SIG-M5 treated with dmso at 0.1 percent for 504 hours (cell line): ENCODE data around the gene STX1B.
"Not testable (repeated sequence)": the region's sequence is repeated elsewhere in the genome, so short reads cannot be mapped to it uniquely, and the experiment has no call there.

Experiments
- DNase-seq: peaks from one replicate; lab custom pipeline; 2025; ENCODE audit not compliant: unreplicated experiment; lab: John Stamatoyannopoulos, UW

STX1B gene

GRCh38 chr16:31016018-31016417 lies 5.6 kb upstream of the STX1B start:
- no peak for DNase-seq

GRCh38 chr16:31013292-31013691 lies 2.9 kb upstream of the STX1B start:
- DNase-seq = not testable (repeated sequence)

- not testable (repeated sequence) for DNase-seq
Measured at GRCh38 chr16:31011815-31012214, 1.4 kb upstream of the STX1B start.

- DNase-seq = no peak
Measured at GRCh38 chr16:31009894-31010584, 399 bp downstream of the STX1B start.

GRCh38 chr16:31009120-31009519 lies 1.3 kb downstream of the STX1B start:
- DNase-seq = no peak

GRCh38 chr16:31008551-31008950 lies 1.9 kb downstream of the STX1B start:
- no peak for DNase-seq

- no peak for DNase-seq
Measured at GRCh38 chr16:31008149-31008548, 2.3 kb downstream of the STX1B start.

GRCh38 chr16:31007684-31008083 lies 2.8 kb downstream of the STX1B start:
- no peak for DNase-seq

GRCh38 chr16:31006589-31006988 lies 3.8 kb downstream of the STX1B start:
- DNase-seq = no peak

- no peak for DNase-seq
Measured at GRCh38 chr16:31006086-31006385, 4.4 kb downstream of the STX1B start.

- DNase-seq = no peak
Measured at GRCh38 chr16:31005350-31006085, 4.9 kb downstream of the STX1B start.

GRCh38 chr16:31004658-31005057 lies 5.8 kb downstream of the STX1B start:
- no peak for DNase-seq

- no peak for DNase-seq
Measured at GRCh38 chr16:31003744-31004143, 6.7 kb downstream of the STX1B start.

- DNase-seq = no peak
Measured at GRCh38 chr16:31002862-31003341, 7.5 kb downstream of the STX1B start.

- no peak for DNase-seq
Measured at GRCh38 chr16:31002250-31002700, 8.2 kb downstream of the STX1B start.

- no peak for DNase-seq
Measured at GRCh38 chr16:31001507-31002249, 8.8 kb downstream of the STX1B start.

- no peak for DNase-seq
Measured at GRCh38 chr16:31000671-31001382, 9.6 kb downstream of the STX1B start.

- no peak for DNase-seq
Measured at GRCh38 chr16:30998852-30999761, 11.3 kb downstream of the STX1B start.

- DNase-seq = no peak
Measured at GRCh38 chr16:30997725-30998711, 12.4 kb downstream of the STX1B start.
